Liver (tissue), 9 donors: ENCODE measurements around the gene PLEKHF1. TPM values are rescaled to one million over a fixed set of nuclear protein-coding genes. Genes with fewer than 3 reads are reported as not detected.

ENCODE experiments used
- DNase-seq: peaks from one replicate; pipeline ENCODE4 v3.0.0-alpha.2; 2017; ENCODE audit warnings: low spot score
- H3K27ac ChIP-seq, 2 donors: one replicate each; pipeline ENCODE4 v1.7.0; 2013; ENCODE audit warnings: inconsistent platforms in 2 of 2, low read length in 2 of 2, control low read depth in 1 of 2, low read depth in 1 of 2, mild to moderate bottlenecking in 1 of 2
- H3K27me3 ChIP-seq, 4 donors: one replicate each; pipeline versions ENCODE4 v1.6.1 to v1.7.0; 2013; ENCODE audit warnings: low read length in 3 of 4, inconsistent platforms in 1 of 4, mild to moderate bottlenecking in 1 of 4, moderate library complexity in 1 of 4; ENCODE audit not compliant: control insufficient read depth in 4 of 4, insufficient read depth in 4 of 4
- H3K36me3 ChIP-seq, 4 donors: one replicate each; pipeline versions ENCODE4 v1.6.1 to v1.7.0; 2013; ENCODE audit warnings: low read length in 3 of 4, mild to moderate bottlenecking in 3 of 4, low read depth in 1 of 4, moderate library complexity in 1 of 4; ENCODE audit not compliant: control insufficient read depth in 4 of 4, insufficient read depth in 3 of 4
- H3K4me1 ChIP-seq, 4 donors: one replicate each; pipeline versions ENCODE4 v1.6.1 to v1.7.0; 2013; ENCODE audit warnings: low read length in 3 of 4, mild to moderate bottlenecking in 3 of 4, moderate library complexity in 1 of 4; ENCODE audit not compliant: control insufficient read depth in 4 of 4, insufficient read depth in 4 of 4
- H3K4me3 ChIP-seq, 3 donors: one replicate each; pipeline versions ENCODE4 v1.6.1 to v1.7.0; 2013; ENCODE audit warnings: low read length in 3 of 3, control low read depth in 1 of 3, low read depth in 1 of 3, mild to moderate bottlenecking in 1 of 3
- H3K9ac ChIP-seq, 2 donors: one replicate each; pipeline ENCODE4 v1.7.0; 2013; ENCODE audit warnings: low read length in 2 of 2, mild to moderate bottlenecking in 2 of 2, moderate library complexity in 2 of 2, control low read depth in 1 of 2, low read depth in 1 of 2
- H3K9me3 ChIP-seq, 4 donors: one replicate each; pipeline versions ENCODE4 v1.6.1 to v1.7.0; 2013; ENCODE audit warnings: low read length in 3 of 4; ENCODE audit not compliant: control insufficient read depth in 4 of 4
- ATF3 ChIP-seq: IDR thresholded peaks from 2 replicates; pipeline ENCODE4 v1.6.1; 2016; ENCODE audit warnings: antibody characterized with exemption
- CTCF ChIP-seq: fragments of 150-350 bp; IDR thresholded peaks from 2 replicates; pipeline ENCODE4 v1.5.1; 2017; ENCODE audit warnings: improper control_type of control experiment, low read depth, low read length; ENCODE audit not compliant: missing input control
- EGR1 ChIP-seq, 2 donors: IDR thresholded peaks; 2 replicates each; pipeline ENCODE4 v1.6.1; 2016 to 2018; ENCODE audit warnings: antibody characterized with exemption in 2 of 2, low read depth in 2 of 2
- FOXA1 ChIP-seq: IDR thresholded peaks from 2 replicates; pipeline ENCODE4 v1.6.1; 2016; ENCODE audit warnings: antibody characterized with exemption
- FOXA2 ChIP-seq: IDR thresholded peaks from 2 replicates; pipeline ENCODE4 v1.6.1; 2016; ENCODE audit warnings: antibody characterized with exemption
- GABPA ChIP-seq, 2 donors: IDR thresholded peaks in 1 of 2; conservative IDR thresholded peaks in 1 of 2; 2 replicates each; pipeline ENCODE4 v1.6.1; 2016; ENCODE audit warnings: antibody characterized with exemption in 2 of 2, mild to moderate bottlenecking in 1 of 2, moderate library complexity in 1 of 2
- HNF4A ChIP-seq, 2 donors: conservative IDR thresholded peaks; 2 replicates each; pipeline ENCODE4 v1.6.1; 2016; ENCODE audit warnings: antibody characterized with exemption in 2 of 2, mild to moderate bottlenecking in 2 of 2
- HNF4G ChIP-seq: IDR thresholded peaks from 2 replicates; pipeline ENCODE4 v1.6.1; 2016; ENCODE audit warnings: antibody characterized with exemption
- JUND ChIP-seq, 2 donors: IDR thresholded peaks; 2 replicates each; pipeline ENCODE4 v1.6.1; 2016; ENCODE audit warnings: antibody characterized with exemption in 2 of 2
- MAX ChIP-seq: IDR thresholded peaks from 2 replicates; pipeline ENCODE4 v1.6.1; 2016; ENCODE audit warnings: antibody characterized with exemption
- RAD21 ChIP-seq, 2 donors: IDR thresholded peaks; 2 replicates each; pipeline ENCODE4 v1.6.1; 2016; ENCODE audit warnings: antibody characterized with exemption in 2 of 2, mild to moderate bottlenecking in 2 of 2
- RXRA ChIP-seq, 2 donors: IDR thresholded peaks; 2 replicates each; pipeline ENCODE4 v1.6.1; 2017 to 2018; ENCODE audit warnings: antibody characterized with exemption in 2 of 2, mild to moderate bottlenecking in 1 of 2
- SP1 ChIP-seq: IDR thresholded peaks from 2 replicates; pipeline ENCODE4 v1.6.1; 2018; ENCODE audit warnings: antibody characterized with exemption, mild to moderate bottlenecking
- TAF1 ChIP-seq: conservative IDR thresholded peaks from 2 replicates; pipeline ENCODE4 v1.6.1; 2016; ENCODE audit warnings: antibody characterized with exemption, mild to moderate bottlenecking
- ZBTB33 ChIP-seq: IDR thresholded peaks from 2 replicates; pipeline ENCODE4 v1.6.1; 2016; ENCODE audit warnings: antibody characterized with exemption
- WGBS: extraction: QIAGEN DNeasy Blood & Tissue Kit; methylation state at CpG from one replicate; pipeline ENCODE4 v1.1.7; 2013; 5-methylcytosine and 5-hydroxymethylcytosine counted together
- polyA plus RNA-seq, 2 donors: library from polyadenylated mRNA; stranded (reverse) in 1 of 2; unstranded in 1 of 2; fragments of 200-250 nt in 1 of 2; fragments of >200 nt in 1 of 2; fragmentation: Nextera tagmentation in 1 of 2; extraction: Ambion mirVana in 1 of 2; gene quantifications; one replicate each; pipeline versions ENCODE4 v1.2.1 to v1.2.3, GENCODE V29; 2013 to 2015
- total RNA-seq, 2 donors: library from RNA; depleted of rRNA; stranded (reverse); fragments of >200 nt; gene quantifications; one replicate each; pipeline ENCODE4 v1.2.3, GENCODE V29; 2014
- donor health status: healthy.
- donor health status: healthy.
- donor health status: healthy.
- donor health status: healthy.
- donor health status: healthy.

Gene PLEKHF1
- total and polyA plus RNA-seq, 4 donors, result 2.9 to 15.1 (median 8.9) TPM

- no peak overlapping the region for H3K9ac ChIP-seq
- H3K4me3 ChIP-seq, result no peak overlapping the region
- peaks cover 0 to 2% (median 0%) of the 10 kb centered on the region in 4 donors for H3K9me3 ChIP-seq
- no peak for DNase-seq
- no peaks in the 10 kb centered on the region for H3K27me3 ChIP-seq
- 86% methylated on average over 6 of the region's 6 CpGs for WGBS
- no peak overlapping the region for H3K27ac ChIP-seq
- TF ChIP-seq JUND (IDR thresholded peaks at IDR 0.05) (no peak), ATF3 (no peak), ZBTB33 (no peak), MAX (no peak), EGR1 (IDR thresholded peaks at IDR 0.05; ENCODE audit: low read depth in 2 of 2) (no peak), CTCF (no peak), FOXA2 (no peak), GABPA (IDR thresholded peaks at IDR 0.05 in 1 of 2, conservative IDR thresholded peaks at IDR 0.05 in 1 of 2) (no peak), HNF4G (no peak)
- no peaks in the 10 kb centered on the region for H3K36me3 ChIP-seq
- no peaks in the 10 kb centered on the region for H3K4me1 ChIP-seq
These were observed 29.3 kb upstream of the PLEKHF1 start for GRCh38 chr19:29635963-29636362.

GRCh38 chr19:29636553-29637360 lies 28.5 kb upstream of the PLEKHF1 start:
- 75% methylated on average over 12 of the region's 12 CpGs for WGBS
- DNase-seq, result no peak
- Histone ChIP-seq H3K27me3 (no peaks in the 10 kb centered on the region), H3K4me1 (no peaks in the 10 kb centered on the region), H3K36me3 (no peaks in the 10 kb centered on the region), H3K9ac (no peak overlapping the region), H3K9me3 (peaks cover 0 to 2% (median 0%) of the 10 kb centered on the region in 4 donors), H3K27ac (no peak overlapping the region), H3K4me3 (no peak overlapping the region)
- TF ChIP-seq HNF4A (conservative IDR thresholded peaks at IDR 0.05) (no peak), RAD21 (IDR thresholded peaks at IDR 0.05) (no peak)

- H3K36me3 ChIP-seq, result no peaks in the 10 kb centered on the region
- no peak overlapping the region for H3K9ac ChIP-seq
- H3K4me3 ChIP-seq, result no peak overlapping the region
- no peak overlapping the region for H3K27ac ChIP-seq
- no peak for DNase-seq
- no peaks in the 10 kb centered on the region for H3K27me3 ChIP-seq
- 87% methylated on average over 8 of the region's 8 CpGs for WGBS
- no peaks in the 10 kb centered on the region for H3K4me1 ChIP-seq
- no peaks in the 10 kb centered on the region for H3K9me3 ChIP-seq
- no peak for TF ChIP-seq HNF4A (conservative IDR thresholded peaks at IDR 0.05)
- TF ChIP-seq MAX, result no peak
- TF ChIP-seq FOXA1, result no peak
- no peak for TF ChIP-seq RAD21 (IDR thresholded peaks at IDR 0.05)
- TF ChIP-seq JUND (IDR thresholded peaks at IDR 0.05), result no peak
- TF ChIP-seq RXRA (IDR thresholded peaks at IDR 0.05), result no peak
- TF ChIP-seq HNF4G, result no peak
- TF ChIP-seq GABPA (IDR thresholded peaks at IDR 0.05 in 1 of 2, conservative IDR thresholded peaks at IDR 0.05 in 1 of 2), result no peak
- TF ChIP-seq SP1, result no peak
- TF ChIP-seq TAF1, result no peak
- TF ChIP-seq ATF3, result no peak
- TF ChIP-seq FOXA2, result no peak
- TF ChIP-seq ZBTB33, result no peak
These were observed 26.2 kb upstream of the PLEKHF1 start for GRCh38 chr19:29639086-29639485.
